Mucosa of stomach (tissue), 1 donor: ENCODE results near the gene TMEM116.
"Not testable (repeated sequence)": the region's sequence is repeated elsewhere in the genome, so short reads cannot be mapped to it uniquely, and the experiment has no call there.

Experiments
- H3K27me3 ChIP-seq: one replicate; pipeline ENCODE4 v1.7.0; 2013; ENCODE audit warnings: mild to moderate bottlenecking, low read length; ENCODE audit not compliant: control insufficient read depth, insufficient read depth
- H3K36me3 ChIP-seq: one replicate; pipeline ENCODE4 v1.7.0; 2013; ENCODE audit warnings: low read length; ENCODE audit not compliant: control insufficient read depth, insufficient read depth
- H3K4me1 ChIP-seq: one replicate; pipeline ENCODE4 v1.7.0; 2013; ENCODE audit warnings: mild to moderate bottlenecking, low read length; ENCODE audit not compliant: control insufficient read depth, insufficient read depth
- H3K4me3 ChIP-seq: one replicate; pipeline ENCODE4 v1.7.0; 2013; ENCODE audit warnings: low read length
- H3K9ac ChIP-seq: one replicate; pipeline ENCODE4 v1.7.0; 2013; ENCODE audit warnings: mild to moderate bottlenecking, low read length, moderate library complexity
- H3K9me3 ChIP-seq: one replicate; pipeline ENCODE4 v1.7.0; 2013; ENCODE audit warnings: mild to moderate bottlenecking, low read length, moderate library complexity; ENCODE audit not compliant: control insufficient read depth
- donor health status: Pancreatic carcinoma.

Gene TMEM116

DNA sequence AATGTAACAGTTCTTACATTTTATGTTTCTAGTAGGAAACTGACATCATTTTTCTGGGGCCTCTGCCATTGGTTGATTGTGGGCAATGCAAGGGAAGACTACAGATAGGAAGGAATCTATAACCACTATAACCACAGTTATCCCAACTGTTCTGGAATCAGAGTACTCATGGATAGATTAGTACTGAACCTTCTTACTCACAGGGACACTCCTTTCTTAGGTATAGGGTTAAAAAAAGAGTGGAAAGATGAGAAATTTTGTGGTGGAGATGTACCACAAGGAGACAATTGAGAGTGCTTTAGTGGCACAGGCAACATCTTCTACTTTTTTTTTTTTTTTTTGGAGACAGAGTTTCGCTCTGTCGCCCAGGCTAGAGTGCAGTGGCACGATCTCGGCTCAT lies 21.0 kb downstream of the TMEM116 start:
- no peak overlapping the region for H3K9ac ChIP-seq

DNA sequence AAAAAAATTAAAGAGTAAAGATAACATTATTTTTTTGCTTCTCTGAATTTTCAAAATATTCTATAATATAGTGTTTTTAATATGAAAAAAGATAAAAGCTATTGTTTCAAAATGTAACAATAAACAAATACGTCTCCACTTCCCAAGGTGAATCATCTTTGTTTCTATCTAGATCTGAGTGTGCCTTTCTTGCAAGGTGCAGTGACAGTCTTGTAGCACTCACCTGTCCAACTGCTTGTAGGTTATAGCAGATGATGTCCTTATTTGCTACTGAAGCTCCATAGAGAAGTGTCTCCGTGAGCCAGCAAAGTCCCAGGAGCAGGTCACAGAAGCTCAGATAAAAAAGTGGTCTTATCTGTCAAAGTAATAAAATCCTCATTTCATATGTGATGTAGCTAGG lies 21.4 kb downstream of the TMEM116 start:
- Histone ChIP-seq H3K27me3 (no peaks in the 10 kb centered on the region), H3K36me3 (no peaks in the 10 kb centered on the region), H3K4me3 (no peak overlapping the region), H3K4me1 (peaks cover 5% of the 10 kb centered on the region), H3K9me3 (no peaks in the 10 kb centered on the region), H3K9ac (no peak overlapping the region)

More for the DNA sequence above, 21.0 kb downstream of the TMEM116 start:
- Histone ChIP-seq H3K9me3 (no peaks in the 10 kb centered on the region), H3K4me1 (peaks cover 5% of the 10 kb centered on the region), H3K4me3 (no peak overlapping the region), H3K36me3 (no peaks in the 10 kb centered on the region), H3K27me3 (no peaks in the 10 kb centered on the region)

- H3K4me3 ChIP-seq: no peak overlapping the region
- no peak overlapping the region for H3K9ac ChIP-seq
- no peaks in the 10 kb centered on the region for H3K36me3 ChIP-seq
- H3K27me3 ChIP-seq: no peaks in the 10 kb centered on the region
- H3K4me1 ChIP-seq: no peaks in the 10 kb centered on the region
- H3K9me3 ChIP-seq: no peaks in the 10 kb centered on the region
These were observed 28.1 kb downstream of the TMEM116 start for GRCh38 chr12:111984820-111985219.

DNA sequence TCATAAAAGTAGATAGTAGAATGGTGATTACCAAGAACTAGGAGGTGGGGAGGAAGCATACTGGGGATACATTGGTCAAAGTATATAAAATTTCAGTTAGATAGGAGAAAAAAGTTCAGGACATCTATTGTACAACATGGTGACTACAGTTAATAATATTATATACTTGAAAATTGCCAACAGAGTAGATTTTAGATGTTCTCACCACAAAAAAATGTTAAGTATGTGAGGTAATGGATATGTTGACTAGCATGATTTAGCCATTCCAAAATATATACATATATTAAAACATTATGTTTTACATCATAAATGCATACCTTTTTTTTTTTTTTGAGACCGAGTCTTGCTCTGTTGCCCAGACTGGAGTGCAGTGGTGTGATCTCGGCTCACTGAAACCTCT lies 31.0 kb downstream of the TMEM116 start:
- no peak overlapping the region for H3K4me3 ChIP-seq
- H3K36me3 ChIP-seq: no peaks in the 10 kb centered on the region
- H3K27me3 ChIP-seq: no peaks in the 10 kb centered on the region
- no peaks in the 10 kb centered on the region for H3K4me1 ChIP-seq
- no peak overlapping the region for H3K9ac ChIP-seq
- H3K9me3 ChIP-seq: no peaks in the 10 kb centered on the region

- Histone ChIP-seq H3K4me3 (no peak overlapping the region), H3K27me3 (no peaks in the 10 kb centered on the region), H3K4me1 (no peaks in the 10 kb centered on the region), H3K36me3 (no peaks in the 10 kb centered on the region), H3K9ac (no peak overlapping the region), H3K9me3 (no peaks in the 10 kb centered on the region)
These were observed 32.4 kb downstream of the TMEM116 start for GRCh38 chr12:111980598-111980997.

DNA sequence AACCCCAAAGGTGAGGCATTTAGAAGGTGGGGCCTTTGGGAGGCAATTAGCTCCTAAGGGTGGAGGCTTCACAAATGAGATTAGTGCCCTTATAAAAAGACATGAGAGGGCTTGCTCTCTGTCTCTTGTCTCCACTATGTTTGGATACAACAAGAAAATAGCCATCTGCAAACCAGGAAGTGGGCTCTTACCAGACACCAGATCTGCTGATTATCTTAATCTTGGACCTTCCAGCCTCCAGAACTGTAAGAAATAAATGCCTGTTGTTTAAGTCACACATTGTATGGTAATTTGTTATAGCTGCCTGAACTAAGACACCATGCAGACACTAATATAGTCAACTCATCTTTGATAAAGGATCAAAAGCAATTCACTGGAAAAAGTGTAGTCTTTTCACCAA lies 34.4 kb downstream of the TMEM116 start:
- Histone ChIP-seq H3K9me3 (no peaks in the 10 kb centered on the region), H3K9ac (no peak overlapping the region), H3K36me3 (no peaks in the 10 kb centered on the region), H3K4me3 (no peak overlapping the region), H3K27me3 (no peaks in the 10 kb centered on the region), H3K4me1 (no peaks in the 10 kb centered on the region)

DNA sequence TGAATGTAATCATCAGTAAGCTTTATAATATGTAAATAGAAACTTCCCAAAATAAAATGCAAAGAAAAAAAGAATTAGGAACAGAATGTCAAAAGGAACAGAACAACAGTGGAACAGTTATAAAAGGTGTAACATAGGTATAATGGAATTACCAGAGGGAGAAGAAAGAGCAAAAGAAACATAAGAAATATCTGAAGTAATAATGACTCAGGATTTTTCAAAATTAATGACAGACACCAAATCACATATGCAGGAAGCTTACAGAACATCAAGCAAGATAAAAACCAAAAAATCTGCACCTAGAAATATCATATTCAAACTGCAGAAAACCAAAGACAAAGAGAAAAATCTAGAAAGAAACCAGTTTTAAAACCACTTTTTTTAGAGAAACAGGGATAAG lies 36.1 kb downstream of the TMEM116 start:
- Histone ChIP-seq H3K4me1 (no peaks in the 10 kb centered on the region), H3K9ac (no peak overlapping the region), H3K9me3 (no peaks in the 10 kb centered on the region), H3K36me3 (no peaks in the 10 kb centered on the region), H3K27me3 (no peaks in the 10 kb centered on the region), H3K4me3 (no peak overlapping the region)

GRCh38 chr12:111976291-111976690 lies 36.7 kb downstream of the TMEM116 start:
- no peak overlapping the region for H3K9ac ChIP-seq
- H3K4me3 ChIP-seq: no peak overlapping the region
- H3K9me3 ChIP-seq: no peaks in the 10 kb centered on the region
- H3K36me3 ChIP-seq: no peaks in the 10 kb centered on the region
- no peaks in the 10 kb centered on the region for H3K4me1 ChIP-seq
- H3K27me3 ChIP-seq: no peaks in the 10 kb centered on the region

DNA sequence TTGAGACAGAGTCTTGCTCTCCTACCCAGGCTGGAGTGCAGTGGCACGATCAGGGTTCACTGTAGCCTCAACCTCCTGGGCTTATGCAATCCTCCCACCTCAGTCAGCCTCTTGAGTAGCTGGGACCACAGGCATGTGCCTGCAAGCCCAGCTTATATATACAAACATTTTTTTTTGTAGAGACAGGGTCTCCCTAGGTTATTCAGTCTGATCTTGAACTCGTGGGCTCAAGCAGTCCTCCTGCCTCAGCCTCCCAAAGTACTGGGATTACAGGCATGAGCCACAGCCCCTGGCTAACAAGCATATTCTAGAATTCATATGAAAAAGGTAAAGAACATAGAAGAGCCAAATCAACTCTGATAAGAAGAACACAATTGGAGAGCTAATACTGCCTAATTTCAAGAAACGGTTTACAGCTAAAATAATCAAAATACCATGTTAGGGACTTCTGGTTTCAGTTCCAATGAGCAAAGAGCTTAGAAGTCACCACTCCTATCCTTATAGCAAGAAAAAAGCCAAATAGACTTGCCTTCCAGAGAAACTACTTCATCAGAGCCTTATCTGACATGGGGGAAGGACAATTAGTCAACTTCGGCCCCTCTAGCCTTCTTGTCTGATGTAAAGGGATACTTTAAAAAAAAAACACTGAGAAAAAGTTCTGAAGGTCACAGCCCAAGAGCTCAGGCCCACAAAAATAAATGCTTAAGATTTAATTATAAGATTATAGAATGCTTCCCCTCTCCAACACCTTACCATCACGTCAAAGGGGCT lies 37.6 kb downstream of the TMEM116 start:
- Histone ChIP-seq H3K9ac (no peak overlapping the region), H3K4me1 (no peaks in the 10 kb centered on the region), H3K27me3 (no peaks in the 10 kb centered on the region), H3K9me3 (no peaks in the 10 kb centered on the region), H3K4me3 (no peak overlapping the region), H3K36me3 (no peaks in the 10 kb centered on the region)

GRCh38 chr12:111971800-111972199 lies 41.2 kb downstream of the TMEM116 start:
- Histone ChIP-seq H3K4me3 (no peak overlapping the region), H3K9me3 (no peaks in the 10 kb centered on the region), H3K9ac (no peak overlapping the region), H3K4me1 (no peaks in the 10 kb centered on the region), H3K36me3 (no peaks in the 10 kb centered on the region), H3K27me3 (no peaks in the 10 kb centered on the region)

DNA sequence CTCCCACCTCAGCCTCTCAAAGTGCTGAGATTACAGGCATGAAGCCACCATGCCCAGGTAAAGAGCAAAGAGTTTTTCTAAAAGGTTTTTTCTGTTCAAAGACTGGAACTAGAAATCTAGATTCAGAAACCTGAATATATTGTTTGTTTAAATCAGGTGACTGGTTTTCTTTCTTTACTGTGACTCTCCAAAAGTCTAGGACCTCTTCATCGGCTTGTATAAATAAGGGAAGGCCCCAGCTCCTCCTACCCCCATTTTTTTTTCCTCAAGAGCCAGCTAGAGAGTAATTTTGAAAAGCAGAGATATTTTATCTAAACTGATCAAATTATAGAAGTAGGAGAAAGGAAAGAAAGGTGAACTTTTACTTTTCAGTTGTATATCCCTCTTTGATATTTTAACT lies 48.0 kb downstream of the TMEM116 start:
- Histone ChIP-seq H3K4me3 (no peak overlapping the region), H3K4me1 (no peaks in the 10 kb centered on the region), H3K36me3 (no peaks in the 10 kb centered on the region), H3K9ac (no peak overlapping the region), H3K27me3 (no peaks in the 10 kb centered on the region), H3K9me3 (no peaks in the 10 kb centered on the region)

DNA sequence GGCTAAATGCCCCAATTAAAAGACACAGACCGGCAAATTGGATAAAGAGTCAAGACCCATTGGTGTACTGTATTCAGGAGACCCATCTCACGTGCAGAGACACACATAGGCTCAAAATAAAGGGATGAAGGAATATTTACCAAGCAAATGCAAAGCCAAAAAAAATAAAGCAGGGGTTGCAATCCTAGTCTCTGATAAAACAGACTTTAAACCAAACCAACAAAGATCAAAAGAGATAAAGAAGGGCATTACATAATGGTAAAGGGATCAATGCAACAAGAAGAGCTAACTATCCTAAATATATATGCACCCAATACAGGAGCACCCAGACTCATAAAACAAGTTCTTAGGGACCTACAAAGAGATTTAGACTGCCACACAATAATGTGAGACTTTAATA lies 53.4 kb downstream of the TMEM116 start:
- H3K9me3 ChIP-seq, H3K36me3 ChIP-seq, H3K4me3 ChIP-seq, H3K27me3 ChIP-seq, H3K9ac ChIP-seq, H3K4me1 ChIP-seq: not testable (repeated sequence)

DNA sequence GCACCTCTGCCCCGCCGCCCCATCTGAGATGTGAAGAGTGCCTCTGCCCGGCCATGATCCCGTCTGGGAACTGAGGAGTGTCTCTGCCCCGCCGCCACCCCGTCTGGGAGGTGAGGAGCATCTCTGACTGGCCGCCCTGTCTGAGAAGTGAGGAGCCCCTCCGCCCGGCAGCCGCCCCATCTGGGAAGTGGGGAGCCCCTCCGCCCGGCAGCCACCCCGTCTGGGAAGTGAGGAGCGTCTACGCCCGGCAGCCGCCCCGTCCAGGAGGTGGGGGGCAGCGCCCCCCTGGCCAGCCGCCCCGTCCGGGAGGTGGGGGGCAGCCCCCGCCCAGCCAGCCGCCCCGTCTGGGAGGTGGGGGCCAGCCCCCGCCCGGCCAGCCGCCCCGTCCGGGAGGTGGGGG lies 55.7 kb downstream of the TMEM116 start:
- H3K9me3 ChIP-seq, H3K9ac ChIP-seq, H3K4me3 ChIP-seq, H3K27me3 ChIP-seq, H3K36me3 ChIP-seq, H3K4me1 ChIP-seq: not testable (repeated sequence)
